ENCODE results near the gene NAB1. TPM values are rescaled to one million over a fixed set of nuclear protein-coding genes. Genes with fewer than 3 reads are reported as not detected.
"Not testable (repeated sequence)": the region's sequence is repeated elsewhere in the genome, so short reads cannot be mapped to it uniquely, and the experiment has no call there.

Gene NAB1
- total RNA-seq, 1 donor, result 36.0 TPM

DNA sequence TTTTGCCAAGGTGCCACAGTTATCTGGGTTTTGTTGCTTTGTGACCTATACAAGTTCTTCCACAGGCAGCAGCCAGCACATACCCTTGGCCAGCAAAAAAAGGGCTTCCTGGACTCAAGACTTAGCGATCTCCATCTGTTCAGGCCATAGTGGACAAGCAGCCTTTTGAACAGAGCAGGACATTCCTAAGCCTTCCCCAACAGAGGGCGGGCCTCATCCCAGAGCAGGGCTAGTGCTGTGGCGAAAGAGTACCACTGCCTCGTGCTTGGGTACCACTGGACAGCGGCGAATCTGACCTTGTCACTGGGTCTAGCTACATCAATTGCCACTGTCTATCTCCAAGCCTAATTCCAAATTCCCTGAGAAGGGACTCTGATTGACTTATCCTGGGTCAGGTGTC, 56.4 kb downstream of the NAB1 start:
- Histone ChIP-seq H3K9me3 (ENCODE audit: low read depth, low read length) (no peaks in the 10 kb centered on the region), H3K4me3 (ENCODE audit: low read length) (no peak overlapping the region), H3K27me3 (ENCODE audit: insufficient read depth, low read length) (no peaks in the 10 kb centered on the region), H3K4me1 (ENCODE audit: insufficient read depth, low read length) (no peaks in the 10 kb centered on the region)

DNA sequence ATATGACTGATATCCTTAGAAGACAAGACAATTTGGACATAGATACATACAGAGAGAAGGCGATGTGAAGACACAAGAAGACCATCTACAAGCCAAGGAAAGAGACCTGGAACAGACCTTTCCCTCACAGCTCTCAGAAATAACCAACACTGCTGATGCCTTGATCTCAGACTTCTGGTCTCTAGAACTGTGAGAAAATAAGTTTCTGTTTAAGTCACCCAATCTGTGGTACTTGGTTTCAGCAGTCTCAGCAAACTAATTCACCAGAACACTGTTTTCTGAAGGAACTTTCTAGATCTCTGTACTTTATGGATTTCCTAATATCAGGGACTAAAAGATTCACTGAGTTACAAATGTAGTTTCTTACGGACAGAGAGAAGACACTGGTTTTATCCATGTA, 58.8 kb downstream of the NAB1 start:
- Histone ChIP-seq H3K4me1 (ENCODE audit: insufficient read depth, low read length) (no peaks in the 10 kb centered on the region), H3K4me3 (ENCODE audit: low read length) (no peak overlapping the region), H3K27me3 (ENCODE audit: insufficient read depth, low read length) (no peaks in the 10 kb centered on the region), H3K9me3 (ENCODE audit: low read depth, low read length) (no peaks in the 10 kb centered on the region)

DNA sequence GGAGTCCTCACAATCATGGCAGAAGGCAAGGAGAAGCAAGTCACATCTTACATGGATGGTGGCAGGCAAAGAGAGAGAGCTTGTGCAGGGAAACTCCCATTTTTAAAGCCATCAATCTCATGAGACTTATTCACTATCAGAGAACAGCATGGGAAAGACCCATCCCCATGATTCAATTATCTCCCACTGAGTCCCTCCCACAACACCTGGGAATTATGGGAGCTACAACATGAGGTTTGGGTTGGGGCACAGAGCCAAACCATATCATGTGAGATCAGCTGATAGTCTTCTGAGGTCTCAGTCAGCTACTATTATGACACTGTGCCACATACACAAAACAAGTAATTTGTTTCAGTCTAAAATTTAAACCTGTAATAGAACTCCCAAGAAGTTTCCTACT, 59.8 kb downstream of the NAB1 start:
- not testable (repeated sequence) for H3K4me1 ChIP-seq (ENCODE audit: insufficient read depth, low read length); H3K4me3 ChIP-seq (ENCODE audit: low read length); H3K9me3 ChIP-seq (ENCODE audit: low read depth, low read length); H3K27me3 ChIP-seq (ENCODE audit: insufficient read depth, low read length)

DNA sequence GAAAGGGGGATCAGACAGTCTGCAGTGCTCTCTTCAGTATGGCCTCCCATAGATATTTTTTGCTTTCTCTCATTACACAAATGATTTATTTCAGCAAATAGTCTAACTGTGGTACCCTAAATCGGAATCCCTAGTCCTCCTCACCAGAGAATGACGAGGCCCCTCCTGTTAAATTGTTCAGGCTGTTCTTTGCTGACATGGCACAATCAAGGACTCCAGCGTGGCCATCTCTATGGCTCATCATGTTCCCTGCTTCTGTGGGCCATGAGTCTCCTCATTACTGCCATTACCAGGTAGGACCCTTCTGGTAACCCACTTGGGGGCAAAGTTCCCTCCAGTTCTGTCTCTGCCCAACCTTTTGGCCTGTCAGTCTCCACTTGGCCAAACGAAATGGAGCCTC, 62.2 kb downstream of the NAB1 start:
- no peak overlapping the region for H3K4me3 ChIP-seq (ENCODE audit: low read length)
- H3K27me3 ChIP-seq (ENCODE audit: insufficient read depth, low read length), result no peaks in the 10 kb centered on the region
- H3K9me3 ChIP-seq (ENCODE audit: low read depth, low read length), result no peaks in the 10 kb centered on the region
- H3K4me1 ChIP-seq (ENCODE audit: insufficient read depth, low read length), result no peaks in the 10 kb centered on the region

DNA sequence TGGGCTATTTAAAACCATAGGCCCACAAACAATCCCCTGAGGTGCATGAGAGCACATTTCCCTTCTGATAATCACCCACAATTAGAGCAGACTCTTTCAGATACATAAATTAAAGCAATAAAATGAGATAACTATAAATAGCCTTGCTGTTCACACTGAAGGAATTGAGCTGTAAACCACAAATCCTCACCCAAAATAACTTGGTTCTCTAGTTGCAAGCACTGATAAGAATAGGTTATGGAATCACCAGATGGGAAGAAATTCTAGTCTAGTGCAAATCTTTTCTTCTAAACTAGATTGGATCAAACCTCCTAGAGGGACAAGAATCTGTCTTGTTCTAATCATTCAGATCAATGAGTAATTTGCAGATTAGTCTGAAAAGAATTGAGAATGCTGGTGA, 64.6 kb downstream of the NAB1 start:
- H3K4me1 ChIP-seq (ENCODE audit: insufficient read depth, low read length), result no peaks in the 10 kb centered on the region

DNA sequence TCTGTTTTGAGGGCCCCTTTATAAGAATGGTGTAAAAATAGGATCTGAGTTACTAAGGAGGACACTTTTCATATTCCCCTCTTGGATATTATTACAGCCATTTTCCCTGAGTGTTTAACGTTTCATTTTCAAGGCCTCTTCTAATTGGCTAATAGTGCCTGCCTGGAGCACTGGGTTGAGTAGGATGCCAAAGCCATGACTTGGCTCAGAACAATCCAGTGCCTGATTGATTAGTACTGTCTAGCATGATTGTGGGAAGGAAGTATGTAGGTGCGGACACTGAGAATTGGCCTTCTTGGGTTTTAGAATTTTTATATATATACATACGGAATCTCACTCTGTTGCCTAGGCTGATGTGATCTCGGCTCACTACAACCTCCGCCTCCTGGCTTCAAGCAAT, 66.1 kb downstream of the NAB1 start:
- H3K4me3 ChIP-seq (ENCODE audit: low read length), result no peak overlapping the region
- H3K9me3 ChIP-seq (ENCODE audit: low read depth, low read length), result no peaks in the 10 kb centered on the region
- no peaks in the 10 kb centered on the region for H3K27me3 ChIP-seq (ENCODE audit: insufficient read depth, low read length)
- H3K4me1 ChIP-seq (ENCODE audit: insufficient read depth, low read length), result no peaks in the 10 kb centered on the region

More for the DNA sequence above, 64.6 kb downstream of the NAB1 start:
- Histone ChIP-seq H3K4me3 (ENCODE audit: low read length) (no peak overlapping the region), H3K27me3 (ENCODE audit: insufficient read depth, low read length) (no peaks in the 10 kb centered on the region), H3K9me3 (ENCODE audit: low read depth, low read length) (no peaks in the 10 kb centered on the region)

DNA sequence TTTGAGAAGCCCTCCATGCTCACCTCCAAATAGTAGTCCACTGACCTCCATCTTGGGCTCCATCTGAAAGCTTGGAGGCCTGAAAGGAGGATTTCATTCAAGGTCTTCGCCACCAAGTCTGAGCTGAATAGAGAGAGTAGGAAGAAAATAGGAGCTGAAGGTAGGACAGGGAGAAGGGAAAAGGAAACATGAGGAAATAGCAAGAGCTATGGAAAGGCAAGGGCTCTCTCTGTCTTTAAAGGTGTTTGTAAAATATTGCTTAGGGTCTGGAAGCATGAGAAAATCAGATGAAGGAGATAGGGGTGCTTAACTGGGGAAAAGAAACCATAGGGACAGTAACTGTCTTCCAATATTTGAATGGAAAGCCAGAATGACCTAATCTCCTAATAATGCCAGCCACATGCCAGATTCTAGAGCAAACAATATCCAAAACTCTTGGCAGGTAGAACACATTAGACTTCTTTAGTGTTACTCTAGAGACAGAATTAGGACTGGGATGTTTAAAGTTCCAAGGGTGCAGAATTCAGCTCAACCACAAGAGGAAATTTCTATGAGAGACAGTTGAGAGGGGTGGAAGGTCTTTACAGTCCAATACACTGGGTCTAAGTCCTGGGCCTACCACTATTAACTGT, 67.4 kb downstream of the NAB1 start:
- Histone ChIP-seq H3K4me1 (ENCODE audit: insufficient read depth, low read length) (no peaks in the 10 kb centered on the region), H3K4me3 (ENCODE audit: low read length) (no peak overlapping the region), H3K9me3 (ENCODE audit: low read depth, low read length) (no peaks in the 10 kb centered on the region), H3K27me3 (ENCODE audit: insufficient read depth, low read length) (no peaks in the 10 kb centered on the region)

DNA sequence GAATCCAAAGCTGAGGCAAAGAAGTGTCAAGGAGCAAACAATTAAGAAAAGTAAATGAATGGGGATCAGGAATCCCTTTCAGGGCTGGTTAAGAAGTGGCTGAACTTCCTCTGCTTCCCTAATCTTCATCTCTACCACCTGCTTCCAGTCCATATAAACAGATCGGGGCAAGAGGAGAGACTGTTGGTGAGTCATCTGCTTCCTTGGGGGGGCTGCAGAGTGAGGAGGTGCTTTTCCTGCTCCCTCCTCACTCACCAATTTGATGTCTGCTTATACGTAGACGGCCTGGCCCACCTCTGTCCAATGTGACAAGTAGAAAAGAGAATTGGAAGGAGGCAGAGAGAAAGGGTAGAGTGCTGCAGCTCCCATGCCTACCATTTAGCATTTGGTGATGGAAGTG, 68.4 kb downstream of the NAB1 start:
- Histone ChIP-seq H3K4me1 (ENCODE audit: insufficient read depth, low read length) (no peaks in the 10 kb centered on the region), H3K27me3 (ENCODE audit: insufficient read depth, low read length) (no peaks in the 10 kb centered on the region), H3K9me3 (ENCODE audit: low read depth, low read length) (no peaks in the 10 kb centered on the region), H3K4me3 (ENCODE audit: low read length) (no peak overlapping the region)

DNA sequence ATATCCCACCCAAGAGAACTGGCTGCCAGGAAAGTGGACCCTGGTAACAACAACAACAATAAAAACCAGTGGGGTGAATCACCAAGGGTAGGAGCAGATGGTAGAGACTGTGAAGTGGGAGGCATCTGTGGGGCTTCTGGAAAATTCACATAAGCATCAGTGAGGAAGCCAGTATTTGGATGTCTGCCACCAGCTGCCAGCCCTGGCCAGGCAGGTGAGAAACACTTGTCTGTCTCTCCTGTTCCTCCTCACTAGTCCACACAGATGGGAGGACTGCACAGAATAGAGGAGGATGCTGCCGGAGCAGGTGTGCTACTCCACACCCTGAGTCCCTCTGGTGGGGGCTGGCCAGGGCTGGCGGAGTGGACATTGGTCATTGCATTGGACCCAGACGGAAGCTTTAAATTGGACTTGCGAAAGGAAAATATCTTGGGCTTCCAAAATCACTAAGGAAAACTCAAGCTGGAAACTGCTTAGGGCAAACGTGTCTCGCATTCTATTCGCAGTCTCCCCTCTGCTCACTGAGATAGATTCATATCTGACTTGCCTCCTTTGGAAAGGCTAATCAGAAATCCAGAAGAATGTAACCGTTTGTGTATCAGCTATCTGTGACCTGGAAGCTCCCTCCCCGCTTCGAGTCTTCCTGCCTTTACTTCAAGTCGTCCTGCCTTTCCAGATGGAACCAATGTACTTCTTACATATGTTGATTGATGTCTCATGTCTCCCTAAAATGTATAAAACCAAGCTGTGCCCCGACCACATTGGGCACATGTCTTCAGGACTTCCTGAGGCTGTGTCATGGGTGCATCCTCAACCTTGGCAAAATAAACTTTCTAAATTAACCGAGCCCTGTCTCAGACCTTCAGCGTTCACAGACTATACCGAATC, 69.1 kb downstream of the NAB1 start:
- H3K27me3 ChIP-seq (ENCODE audit: insufficient read depth, low read length), result no peaks in the 10 kb centered on the region
- H3K9me3 ChIP-seq (ENCODE audit: low read depth, low read length), result no peaks in the 10 kb centered on the region
- no peak overlapping the region for H3K4me3 ChIP-seq (ENCODE audit: low read length)
- H3K4me1 ChIP-seq (ENCODE audit: insufficient read depth, low read length), result no peaks in the 10 kb centered on the region

DNA sequence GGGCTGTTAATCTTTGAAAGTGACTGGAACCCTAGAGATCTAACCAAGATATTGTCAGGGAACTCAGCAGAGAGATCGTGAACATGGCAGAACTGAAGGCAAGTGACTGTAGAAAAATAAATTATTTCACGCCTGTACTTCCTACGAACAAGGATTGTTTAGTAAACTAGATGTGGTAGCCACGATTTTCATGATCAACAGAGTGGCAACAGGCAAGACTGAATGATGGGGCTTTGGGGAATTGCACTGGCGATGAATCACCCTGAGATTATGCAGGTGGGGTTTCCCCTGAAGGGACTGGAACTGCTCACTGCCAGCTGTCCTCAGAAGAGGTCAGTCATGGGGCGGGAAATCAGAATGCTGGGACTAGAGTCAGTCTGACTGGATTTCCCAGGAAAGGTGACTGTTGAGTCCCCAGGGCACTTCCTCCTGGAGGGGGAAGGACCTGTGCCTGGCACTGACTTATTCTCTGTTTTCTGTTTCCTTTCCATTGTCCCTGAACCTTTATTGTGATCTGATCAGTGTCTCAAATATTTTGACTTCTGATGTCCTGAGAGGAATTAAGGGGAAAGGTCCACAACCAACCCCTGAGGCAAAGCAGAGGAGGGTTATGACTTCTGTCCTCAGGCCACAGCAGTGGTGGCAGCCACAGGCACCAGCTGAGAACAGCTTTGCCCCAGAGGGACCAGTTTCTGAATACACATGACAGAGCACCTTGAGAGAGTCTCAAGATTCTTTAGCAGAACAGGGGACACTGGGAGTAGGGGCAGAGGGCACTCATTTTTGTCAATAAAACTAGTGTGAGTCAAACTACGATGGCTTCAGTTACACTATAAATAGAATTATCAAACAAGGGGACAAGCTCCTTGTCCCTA, 70.0 kb downstream of the NAB1 start:
- no peaks in the 10 kb centered on the region for H3K27me3 ChIP-seq (ENCODE audit: insufficient read depth, low read length)
- no peaks in the 10 kb centered on the region for H3K4me1 ChIP-seq (ENCODE audit: insufficient read depth, low read length)
- no peaks in the 10 kb centered on the region for H3K9me3 ChIP-seq (ENCODE audit: low read depth, low read length)
- H3K4me3 ChIP-seq (ENCODE audit: low read length), result no peak overlapping the region

DNA sequence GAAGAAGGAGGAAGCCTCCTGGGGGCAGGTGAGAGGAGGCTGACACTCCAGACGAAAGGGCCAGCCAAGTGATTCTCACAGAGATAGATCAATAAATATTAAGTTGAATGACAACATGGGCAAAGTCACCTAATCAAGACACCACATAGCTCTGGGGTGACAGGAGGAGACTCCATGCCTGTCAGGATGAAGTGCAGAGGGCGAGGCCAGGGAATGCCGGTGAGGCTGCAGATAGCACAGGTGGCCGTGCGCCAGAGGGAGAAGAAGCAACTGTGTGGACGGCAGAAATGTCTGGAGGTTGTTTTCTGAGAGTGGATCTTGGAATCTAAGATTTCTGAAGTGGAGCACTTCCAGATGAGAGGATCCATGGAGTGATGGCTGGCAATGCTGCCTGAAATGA, 71.4 kb downstream of the NAB1 start:
- Histone ChIP-seq H3K9me3 (ENCODE audit: low read depth, low read length) (no peaks in the 10 kb centered on the region), H3K4me1 (ENCODE audit: insufficient read depth, low read length) (no peaks in the 10 kb centered on the region), H3K27me3 (ENCODE audit: insufficient read depth, low read length) (no peaks in the 10 kb centered on the region), H3K4me3 (ENCODE audit: low read length) (no peak overlapping the region)

DNA sequence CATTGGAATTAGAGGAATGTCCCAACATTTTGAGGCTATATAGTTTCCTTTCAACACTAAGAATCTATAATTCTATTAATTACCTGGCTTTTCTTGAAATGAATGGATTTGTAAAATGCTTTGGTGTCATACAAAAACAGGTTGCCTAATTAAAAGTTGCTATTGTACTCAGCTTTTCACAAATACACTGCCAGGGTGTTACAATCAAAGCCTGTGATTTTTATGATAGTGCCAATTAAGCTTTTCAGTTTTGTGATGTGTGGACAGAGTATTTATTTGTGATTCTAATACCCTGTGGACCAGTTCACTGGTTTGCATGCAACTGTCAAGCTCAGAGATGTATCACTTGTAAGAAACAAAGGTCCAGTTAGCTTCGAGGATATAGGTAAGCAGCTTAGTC, 71.8 kb downstream of the NAB1 start:
- Histone ChIP-seq H3K9me3 (ENCODE audit: low read depth, low read length) (no peaks in the 10 kb centered on the region), H3K4me1 (ENCODE audit: insufficient read depth, low read length) (no peaks in the 10 kb centered on the region), H3K4me3 (ENCODE audit: low read length) (no peak overlapping the region), H3K27me3 (ENCODE audit: insufficient read depth, low read length) (no peaks in the 10 kb centered on the region)

DNA sequence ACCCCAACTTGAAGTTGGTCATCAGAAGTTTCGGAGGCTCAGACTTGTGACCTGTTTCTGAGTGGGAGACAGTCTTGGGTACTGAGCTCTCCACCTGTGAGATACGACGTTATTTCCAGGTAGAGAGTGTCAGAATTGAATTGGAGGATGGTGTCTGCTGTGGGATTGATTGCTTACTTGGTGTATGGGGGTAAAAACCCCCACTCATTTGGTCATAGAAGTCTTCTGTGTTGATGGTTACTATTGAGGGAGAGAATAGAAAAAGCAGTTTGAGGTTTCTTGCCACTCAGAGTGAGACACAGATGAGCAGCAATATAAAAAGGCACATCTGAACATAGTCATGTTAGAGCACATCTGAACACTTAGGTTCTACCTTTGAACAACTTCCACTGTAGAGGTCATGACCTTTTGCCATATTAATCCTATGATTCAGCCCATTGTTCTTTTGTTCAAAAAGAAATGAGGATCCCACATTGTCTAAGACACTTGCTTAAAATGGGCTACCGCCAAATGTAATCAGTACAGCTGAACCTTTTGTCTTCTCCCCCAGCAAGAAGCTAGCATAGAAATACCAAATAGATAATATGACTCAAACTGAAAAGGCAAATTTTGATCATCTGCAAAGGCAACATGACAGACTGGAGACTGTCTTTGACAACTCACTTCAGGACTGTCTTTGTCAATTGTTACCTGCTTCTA, 73.3 kb downstream of the NAB1 start:
- no peak overlapping the region for H3K4me3 ChIP-seq (ENCODE audit: low read length)

DNA sequence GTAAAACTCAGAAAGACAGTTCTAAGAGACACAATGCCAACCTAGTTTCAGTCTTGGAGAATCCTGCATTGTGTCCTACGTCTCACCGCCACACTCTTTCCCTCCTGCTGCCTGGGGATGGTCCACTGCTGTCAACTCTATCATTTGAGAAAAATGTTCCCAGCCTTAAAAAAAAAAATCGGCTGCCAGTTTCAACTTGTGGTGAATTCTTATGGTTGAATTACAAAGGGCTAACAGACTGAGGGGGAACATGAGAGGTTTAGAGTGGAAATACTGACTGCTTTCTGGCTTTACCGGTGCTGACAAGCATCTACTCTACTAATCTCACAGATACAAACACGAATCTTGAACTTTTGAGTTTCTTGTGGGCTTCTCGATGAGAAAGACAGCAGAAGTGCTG, 74.0 kb downstream of the NAB1 start:
- no peaks in the 10 kb centered on the region for H3K27me3 ChIP-seq (ENCODE audit: insufficient read depth, low read length)
- H3K4me3 ChIP-seq (ENCODE audit: low read length), result no peak overlapping the region
- no peaks in the 10 kb centered on the region for H3K9me3 ChIP-seq (ENCODE audit: low read depth, low read length)
- H3K4me1 ChIP-seq (ENCODE audit: insufficient read depth, low read length), result no peaks in the 10 kb centered on the region

More for the DNA sequence above, 73.3 kb downstream of the NAB1 start:
- no peaks in the 10 kb centered on the region for H3K4me1 ChIP-seq (ENCODE audit: insufficient read depth, low read length)
- no peaks in the 10 kb centered on the region for H3K9me3 ChIP-seq (ENCODE audit: low read depth, low read length)
- no peaks in the 10 kb centered on the region for H3K27me3 ChIP-seq (ENCODE audit: insufficient read depth, low read length)

All from mononuclear cell (primary cell).